Astrocyte of the cerebellum (primary cell): ENCODE results near the gene TTC16.

ENCODE experiments used
- DNase-seq: peaks from one replicate; pipeline ENCODE4 v3.0.0-alpha.2; 2011; ENCODE audit warnings: low read depth
- H3K4me3 ChIP-seq: 2 replicates; pipeline ENCODE4 v1.5.1; 2011; ENCODE audit warnings: mild to moderate bottlenecking, low read depth, low read length, moderate library complexity
- CTCF ChIP-seq: IDR thresholded peaks from 2 replicates; pipeline ENCODE4 v1.5.1; 2012; ENCODE audit warnings: low read length, low read depth, moderate library complexity, mild to moderate bottlenecking; ENCODE audit errors: missing control alignments
- in situ Hi-C: cut with HindIII; loops from 2 replicates; pipeline ENCODE4 v1.10.0; 2017; ENCODE audit warnings: low sequenced_read_pairs

TTC16 gene

GRCh38 chr9:127697575-127697974 lies 18.3 kb upstream of the TTC16 start:
- DNase-seq: no peak
- in situ Hi-C loops: no loop called here
- TF ChIP-seq CTCF: no peak
- no peak overlapping the region for H3K4me3 ChIP-seq

GRCh38 chr9:127698386-127698785 lies 17.5 kb upstream of the TTC16 start:
- no peak for DNase-seq
- in situ Hi-C loops: no loop called here
- no peak overlapping the region for H3K4me3 ChIP-seq
- no peak for TF ChIP-seq CTCF

GRCh38 chr9:127698985-127699670 lies 16.8 kb upstream of the TTC16 start:
- in situ Hi-C loops: no loop called here
- peak; percentile 88 for DNase-seq
- peak overlapping the region; percentile 24 for H3K4me3 ChIP-seq
- no peak for TF ChIP-seq CTCF

GRCh38 chr9:127700140-127700539 lies 15.7 kb upstream of the TTC16 start:
- no peak for TF ChIP-seq CTCF
- H3K4me3 ChIP-seq: no peak overlapping the region
- DNase-seq: no peak
- in situ Hi-C loops: no loop called here

- TF ChIP-seq CTCF: no peak
- H3K4me3 ChIP-seq: no peak overlapping the region
- no peak for DNase-seq
- in situ Hi-C loops: no loop called here
Measured at GRCh38 chr9:127700594-127701255, 15.2 kb upstream of the TTC16 start.

GRCh38 chr9:127703289-127703946 lies 12.5 kb upstream of the TTC16 start:
- no peak overlapping the region for H3K4me3 ChIP-seq
- no peak for DNase-seq
- TF ChIP-seq CTCF: no peak
- in situ Hi-C loops: no loop called here
